Hematopoietic multipotent progenitor cell (in vitro differentiated cells): Measurements from ENCODE around the gene XPO6. TPM values are rescaled to one million over a fixed set of nuclear protein-coding genes. Genes with fewer than 3 reads are reported as not detected.

ENCODE experiments used
- DNase-seq, 3 donors: peaks; one replicate each; pipeline ENCODE4 v3.0.0-alpha.2; 2011 to 2015; ENCODE audit warnings: low read depth in 2 of 3, low spot score in 2 of 3
- total RNA-seq: library from RNA; depleted of rRNA; stranded (reverse); fragments of >200 nt; gene quantifications from one replicate; pipeline ENCODE4 v1.2.3, GENCODE V29; 2012

The XPO6 gene
- total RNA-seq, 1 donor, result 139 TPM

- no peak for DNase-seq
Observed at GRCh38 chr16:28069971-28070794, 141.6 kb downstream of the XPO6 start.

DNA sequence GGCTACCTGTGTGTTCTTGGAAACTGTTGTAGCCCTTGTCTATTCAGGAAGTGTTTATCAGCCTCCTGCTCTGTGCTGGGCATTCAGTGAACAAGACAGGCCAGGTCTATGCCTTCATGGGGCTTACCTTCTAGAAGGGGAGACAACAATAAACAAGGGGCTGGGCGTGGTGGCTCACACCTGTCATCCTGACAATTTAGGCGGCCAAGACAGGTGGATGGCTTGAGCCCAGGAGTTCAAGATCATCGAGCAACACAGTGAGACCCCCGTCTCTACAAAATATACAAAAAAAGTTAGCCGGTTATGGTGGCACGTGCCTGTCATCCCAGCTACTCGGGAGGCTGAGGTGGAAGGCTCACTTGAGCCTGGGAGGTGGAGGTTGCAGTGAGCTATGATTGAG, 142.8 kb downstream of the XPO6 start:
- DNase-seq, result no peak

GRCh38 chr16:28067604-28068379, 144.0 kb downstream of the XPO6 start:
- no peak for DNase-seq

GRCh38 chr16:28064706-28065249, 147.0 kb downstream of the XPO6 start:
- DNase-seq, result no peak

GRCh38 chr16:28064150-28064549, 147.6 kb downstream of the XPO6 start:
- DNase-seq, result no peak

- peak in 2 of 3 donors; percentile 34 to 39 for DNase-seq
Observed at GRCh38 chr16:28063591-28064061, 148.1 kb downstream of the XPO6 start, which contains the start of gene GSG1L. TSS of gene GSG1L (minus strand) at chr16:28063714. CDS start at chr16:28063424, 290 bp downstream.

- peak in 2 of 3 donors; percentile 20 to 41 for DNase-seq
Observed at GRCh38 chr16:28062847-28063521, 148.8 kb downstream of the XPO6 start.

DNA sequence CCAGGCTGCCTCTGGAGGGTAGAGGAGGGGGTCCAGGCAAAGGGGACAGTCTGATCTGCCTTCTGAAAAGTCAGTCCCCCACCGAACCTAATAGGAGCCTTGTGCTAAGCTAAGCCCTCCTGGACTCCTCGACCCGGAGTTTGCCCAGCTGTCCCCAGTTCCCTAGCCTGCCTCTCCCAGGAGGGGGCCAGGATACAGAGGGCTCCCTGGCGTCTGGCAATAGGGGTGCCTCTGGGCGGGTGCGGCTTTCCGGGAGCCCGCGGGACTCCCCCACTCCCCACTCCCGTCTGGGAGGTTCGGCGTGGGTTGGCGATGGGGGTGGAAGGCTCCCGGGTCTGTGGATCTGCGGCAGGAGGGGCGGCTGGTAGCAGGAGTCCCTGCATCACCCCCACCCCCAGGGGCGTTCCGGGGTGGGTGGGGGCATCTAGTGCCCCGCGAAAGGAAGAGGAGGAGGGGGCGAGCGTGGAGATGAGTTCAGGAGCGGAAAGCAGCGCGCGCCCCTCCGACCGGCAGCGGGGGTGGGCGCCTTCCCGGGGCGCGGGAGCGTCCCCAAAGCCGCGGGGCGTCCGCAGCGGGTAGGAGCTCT, 149.4 kb downstream of the XPO6 start:
- no peak for DNase-seq

- DNase-seq, result no peak
Observed at GRCh38 chr16:28061352-28062101, 150.2 kb downstream of the XPO6 start.

GRCh38 chr16:28059841-28060575, 151.8 kb downstream of the XPO6 start:
- no peak for DNase-seq

DNA sequence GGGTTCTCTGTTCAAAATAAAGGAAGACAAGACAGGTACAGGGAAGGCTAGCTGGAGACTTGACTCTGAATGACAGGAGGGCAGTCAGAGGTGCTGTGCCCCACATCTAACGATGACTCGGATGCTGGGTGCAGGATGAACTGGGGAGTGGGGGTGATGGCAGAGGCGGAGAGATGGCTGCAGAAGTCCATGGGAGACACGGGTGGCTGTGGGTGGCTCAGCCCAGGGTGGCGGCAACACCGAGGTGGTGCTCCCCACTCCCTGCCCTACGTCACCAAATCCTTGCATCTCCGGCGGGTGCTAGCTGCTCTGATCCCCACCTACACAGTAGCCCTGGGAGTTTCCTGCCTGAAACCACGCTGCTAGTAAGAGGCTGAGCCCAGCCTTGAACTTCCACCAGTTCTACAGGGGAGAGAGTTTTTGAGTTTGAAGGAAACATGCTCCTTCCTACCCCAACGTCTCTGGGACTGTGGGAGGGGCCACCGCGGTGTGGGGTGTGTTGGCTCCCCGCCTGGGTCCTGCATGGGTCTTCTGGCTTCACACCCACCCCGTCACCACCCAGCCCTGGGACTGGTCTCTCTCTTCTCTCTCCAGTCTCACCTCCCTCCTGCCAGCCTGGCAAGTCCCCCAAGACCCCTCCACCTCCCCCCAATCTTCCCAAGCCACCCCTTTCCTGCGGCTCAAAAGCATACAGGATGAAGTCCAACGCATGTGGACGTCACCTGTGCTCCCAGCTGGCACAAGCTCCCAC, 152.8 kb downstream of the XPO6 start:
- no peak for DNase-seq

DNA sequence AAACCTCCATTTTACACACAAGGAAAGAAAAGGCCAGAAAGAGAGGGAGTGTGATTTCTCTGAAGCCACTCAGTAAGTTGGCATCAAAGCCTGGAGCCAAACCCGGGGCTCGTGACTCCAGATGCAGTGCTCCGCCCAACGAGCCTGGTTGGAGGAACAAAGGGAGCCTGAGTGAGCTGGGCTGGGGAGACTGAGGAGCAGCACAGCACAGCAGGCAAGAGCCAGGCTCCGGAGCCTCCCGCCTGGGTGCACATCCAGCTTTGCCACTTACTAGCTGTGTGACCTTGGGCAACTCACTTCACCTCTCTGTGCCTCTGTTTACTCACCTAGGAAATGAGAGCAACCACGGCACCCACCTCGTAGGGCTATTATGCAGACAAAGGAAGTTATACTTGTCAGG, 153.8 kb downstream of the XPO6 start:
- no peak for DNase-seq

DNA sequence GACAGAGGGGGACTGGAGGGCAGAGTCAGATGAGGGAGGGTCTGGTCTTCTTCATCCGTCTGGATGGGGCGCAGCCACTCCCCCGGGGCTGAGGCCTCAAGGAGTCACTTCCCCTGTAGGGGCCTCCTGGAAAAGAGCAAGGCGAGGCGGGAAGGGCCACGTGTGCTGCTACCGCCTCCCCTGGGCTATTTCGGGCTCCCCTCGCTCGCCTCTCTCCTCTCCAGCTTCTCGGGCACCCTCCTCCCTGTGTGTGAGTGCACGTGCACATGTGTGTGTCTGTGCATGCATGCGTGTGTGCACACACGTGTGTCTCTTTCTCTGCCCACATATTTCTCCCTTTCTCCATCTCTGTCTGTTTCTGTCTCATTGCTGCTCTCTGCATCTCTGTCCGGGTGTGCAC, 158.3 kb downstream of the XPO6 start:
- DNase-seq, result no peak

GRCh38 chr16:28052274-28053128, 159.3 kb downstream of the XPO6 start:
- DNase-seq, result no peak

DNA sequence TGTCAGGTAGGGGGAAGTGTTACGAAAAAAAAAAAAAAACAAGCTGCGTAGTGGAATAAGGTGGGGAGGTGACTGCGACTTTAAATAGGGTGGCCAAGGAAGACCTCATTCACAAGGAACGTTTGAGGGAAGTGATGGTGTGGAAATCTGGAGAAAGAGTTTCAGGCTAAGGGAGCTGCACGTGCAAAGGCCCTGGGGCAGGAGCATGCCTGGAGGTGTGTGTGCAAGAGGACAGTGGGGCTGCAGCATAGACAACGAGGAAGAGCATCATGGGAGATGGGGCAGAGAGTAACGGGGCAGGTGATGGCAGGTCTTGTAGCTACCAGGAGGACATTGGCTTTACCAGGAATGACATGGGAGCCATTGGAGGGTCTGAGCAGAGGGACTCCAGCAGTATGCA, 160.3 kb downstream of the XPO6 start:
- no peak for DNase-seq
